H1 (cell line): ENCODE measurements around the gene CCL24. TPM values are rescaled to one million over a fixed set of nuclear protein-coding genes. Genes with fewer than 3 reads are reported as not detected.

ENCODE experiments used
- CEBPB ChIP-seq: IDR thresholded peaks from 2 replicates; pipeline ENCODE4 v1.6.1; 2012; ENCODE audit warnings: low read depth, low read length
- CHD2 ChIP-seq: IDR thresholded peaks from 2 replicates; pipeline ENCODE4 v1.6.1; 2012; ENCODE audit warnings: low read length, improper control_type of control experiment
- CREB1 ChIP-seq: IDR thresholded peaks from 2 replicates; pipeline ENCODE4 v1.6.1; 2012; ENCODE audit warnings: inconsistent platforms
- EGR1 ChIP-seq: IDR thresholded peaks from 2 replicates; pipeline ENCODE4 v1.6.1; 2011; ENCODE audit warnings: low read depth, low read length, borderline replicate concordance
- FOSL1 ChIP-seq: IDR thresholded peaks from 2 replicates; pipeline ENCODE4 v1.6.1; 2011; ENCODE audit warnings: mild to moderate bottlenecking, low read depth, low read length, moderate library complexity; ENCODE audit not compliant: insufficient read depth
- JUND ChIP-seq: IDR thresholded peaks from 2 replicates; pipeline ENCODE4 v1.6.1; 2011; ENCODE audit warnings: mild to moderate bottlenecking, improper control_type of control experiment, low read length
- MAFK ChIP-seq: IDR thresholded peaks from 2 replicates; pipeline ENCODE4 v1.6.1; 2012; ENCODE audit warnings: low read depth, mild to moderate bottlenecking, improper control_type of control experiment, low read length
- polyA plus RNA-seq, 7 experiments: library from polyadenylated mRNA; depleted of rRNA in 3 of 7; stranded (reverse) in 5 of 7; unstranded in 2 of 7; fragments of >200 nt in 5 of 7; fragments of 200-250 nt in 2 of 7; gene quantifications; 1 replicate in 5 of 7; 2 replicates in 1 of 7; 4 replicates in 1 of 7; pipeline versions ENCODE4 v1.2.1 to v1.2.3, GENCODE V29; 2011 to 2013; ENCODE audit warnings: missing spikeins in 2 of 7, mixed read lengths in 2 of 7
- total RNA-seq: library from RNA; stranded (reverse); fragmentation: NEBNext Ultra II Directional; extraction: Animal tissue kit (Norgen Biotek cat#: 25700); gene quantifications from 2 replicates; pipeline ENCODE4 v1.2.1, GENCODE V29; 2021

The CCL24 gene
- total and polyA plus RNA-seq, 2 of the 8 experiments (the other 6 are each of a cell fraction or from before 2014, with no cell fraction given): not detected

DNA sequence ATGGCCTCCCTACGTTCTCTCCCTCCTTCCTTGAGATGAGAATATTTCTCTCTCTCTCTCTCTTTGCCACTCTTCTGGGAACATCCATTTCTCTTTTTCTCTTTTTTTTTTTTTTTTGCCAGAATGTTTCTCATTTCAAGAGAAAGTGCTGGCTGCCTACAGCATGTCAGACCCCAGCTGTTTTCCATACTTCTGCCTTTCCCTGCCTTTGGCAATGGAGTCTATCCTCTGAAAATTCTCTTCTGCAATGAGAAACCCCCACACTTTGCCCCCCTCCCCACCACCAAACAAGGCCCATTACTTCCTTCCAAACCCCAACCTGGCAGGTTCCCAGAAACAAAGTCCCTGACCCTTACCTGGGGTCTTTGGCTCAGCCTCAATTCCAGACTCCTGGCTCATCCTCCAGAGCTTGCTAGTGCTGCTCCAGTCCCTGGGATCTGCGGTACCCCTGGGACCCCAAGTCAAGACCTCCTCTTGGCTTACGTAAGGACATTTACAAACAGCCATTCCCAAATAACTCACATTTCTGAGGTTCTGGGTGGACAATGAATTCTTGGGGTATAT is 24.2 kb downstream of the CCL24 start (continued):
- TF ChIP-seq MAFK: no peak
- TF ChIP-seq FOSL1: no peak
- TF ChIP-seq JUND: no peak
- no peak for TF ChIP-seq EGR1
- no peak for TF ChIP-seq CEBPB
- no peak for TF ChIP-seq CREB1
- no peak for TF ChIP-seq CHD2
